Keratinocyte (primary cell): ENCODE measurements around the gene BTN3A1. TPM values are rescaled to one million over a fixed set of nuclear protein-coding genes. Genes with fewer than 3 reads are reported as not detected.

ENCODE experiments used
- DNase-seq: peaks from one replicate; pipeline ENCODE4 v3.0.0-alpha.2; 2011; ENCODE audit warnings: low read depth, missing footprints, low spot score
- FAIRE-seq: peaks from 2 replicates; lab custom pipeline; 2011; peaks lifted over from hg19 to GRCh38; lab: Jason Lieb, UNC
- H2AFZ ChIP-seq: 2 replicates; pipeline ENCODE4 v1.6.0; 2012; ENCODE audit warnings: low read length, control low read depth, inconsistent platforms; ENCODE audit not compliant: control insufficient read depth
- H3K27ac ChIP-seq: 2 replicates; pipeline ENCODE4 v1.5.1; 2011; ENCODE audit warnings: low read length; ENCODE audit not compliant: control insufficient read depth, insufficient read depth
- H3K27me3 ChIP-seq: 3 replicates; pipeline ENCODE4 v1.6.0; 2011; ENCODE audit warnings: low read length; ENCODE audit not compliant: control insufficient read depth, insufficient read depth; ENCODE audit errors: extremely low read depth
- H3K36me3 ChIP-seq, 2 experiments: 2 replicates in 1 of 2; 3 replicates in 1 of 2; pipeline ENCODE4 v1.5.1; 2011; ENCODE audit warnings: low read length in 2 of 2, mild to moderate bottlenecking in 1 of 2; ENCODE audit not compliant: control insufficient read depth in 2 of 2, insufficient read depth in 2 of 2; ENCODE audit errors: extremely low read depth in 1 of 2
- H3K4me1 ChIP-seq: 3 replicates; pipeline ENCODE4 v1.5.1; 2011; ENCODE audit warnings: low read length; ENCODE audit not compliant: control insufficient read depth, insufficient read depth; ENCODE audit errors: extremely low read depth
- H3K4me2 ChIP-seq: 3 replicates; pipeline ENCODE4 v1.6.0; 2011; ENCODE audit warnings: low read depth, low read length; ENCODE audit not compliant: control insufficient read depth, insufficient read depth; ENCODE audit errors: extremely low read depth
- H3K4me3 ChIP-seq, 3 experiments: fragments of 200-600 bp in 1 of 3; sonication (generic) in 1 of 3; 2 replicates in 2 of 3; 3 replicates in 1 of 3; pipeline ENCODE4 v1.5.1; 2011 to 2016; ENCODE audit warnings: low read length in 3 of 3, mild to moderate bottlenecking in 3 of 3, control low read depth in 2 of 3, inconsistent platforms in 1 of 3, low read depth in 1 of 3, mixed read lengths in 1 of 3, mixed run types in 1 of 3, moderate library complexity in 1 of 3; ENCODE audit not compliant: control insufficient read depth in 2 of 3, insufficient read depth in 2 of 3; ENCODE audit errors: extremely low read depth in 1 of 3
- H3K79me2 ChIP-seq: 2 replicates; pipeline ENCODE4 v1.6.0; 2012; ENCODE audit warnings: low read length; ENCODE audit not compliant: control insufficient read depth, insufficient read depth
- H3K9ac ChIP-seq: 3 replicates; pipeline ENCODE4 v1.6.0; 2011; ENCODE audit warnings: low read length; ENCODE audit not compliant: control insufficient read depth, insufficient read depth; ENCODE audit errors: extremely low read depth
- H3K9me1 ChIP-seq: 3 replicates; pipeline ENCODE4 v1.6.0; 2011; ENCODE audit warnings: low read length; ENCODE audit not compliant: control insufficient read depth, insufficient read depth; ENCODE audit errors: extremely low read depth
- H3K9me3 ChIP-seq: 2 replicates; pipeline ENCODE4 v1.5.1; 2012; ENCODE audit warnings: low read depth, low read length; ENCODE audit not compliant: control insufficient read depth
- H4K20me1 ChIP-seq: 3 replicates; pipeline ENCODE4 v1.6.0; 2011; ENCODE audit warnings: low read length; ENCODE audit not compliant: control insufficient read depth, insufficient read depth; ENCODE audit errors: extremely low read depth
- EZH2 ChIP-seq: IDR thresholded peaks from one replicate; pipeline ENCODE4 v1.6.1; 2012; ENCODE audit warnings: inconsistent platforms, mild to moderate bottlenecking, low read length, moderate library complexity
- dilution Hi-C: fragments of 300-500 bp; cut with MboI; formaldehyde crosslinking; loops from one replicate; pipeline ENCODE4 v1.7.0; 2020; ENCODE audit warnings: low sequenced_read_pairs; ENCODE audit not compliant: extremely low pct_ligation_motif_present
- polyA plus RNA-seq, 5 experiments: library from polyadenylated mRNA; depleted of rRNA in 3 of 5; stranded (reverse) in 3 of 5; stranded (forward) in 1 of 5; unstranded in 1 of 5; fragments of >200 nt; gene quantifications; 1 replicate in 1 of 5; 2 replicates in 3 of 5; 3 replicates in 1 of 5; pipeline versions ENCODE4 v1.2.1 to v1.2.3, GENCODE V29; 2011 to 2012; ENCODE audit warnings: missing spikeins in 2 of 5, low read depth in 1 of 5, low replicate concordance in 1 of 5
- TF ChIP-seq, protein P1 (sequence below), 3 experiments: IDR thresholded peaks in 1 of 3; conservative IDR thresholded peaks in 1 of 3; optimal IDR thresholded peaks in 1 of 3; 2 replicates in 2 of 3; 3 replicates in 1 of 3; pipeline versions ENCODE3 to v1.5.1; 2011; ENCODE audit warnings: low read length in 3 of 3, mild to moderate bottlenecking in 3 of 3, moderate library complexity in 2 of 3, control low read depth in 1 of 3, inconsistent platforms in 1 of 3; ENCODE audit not compliant: insufficient read depth in 2 of 3; ENCODE audit errors: extremely low read depth in 1 of 3

The BTN3A1 gene
- polyA plus RNA-seq, 1 donor (not counting 4 experiments of a cell fraction or from before 2014, with no cell fraction given), result 6.9 TPM

DNA sequence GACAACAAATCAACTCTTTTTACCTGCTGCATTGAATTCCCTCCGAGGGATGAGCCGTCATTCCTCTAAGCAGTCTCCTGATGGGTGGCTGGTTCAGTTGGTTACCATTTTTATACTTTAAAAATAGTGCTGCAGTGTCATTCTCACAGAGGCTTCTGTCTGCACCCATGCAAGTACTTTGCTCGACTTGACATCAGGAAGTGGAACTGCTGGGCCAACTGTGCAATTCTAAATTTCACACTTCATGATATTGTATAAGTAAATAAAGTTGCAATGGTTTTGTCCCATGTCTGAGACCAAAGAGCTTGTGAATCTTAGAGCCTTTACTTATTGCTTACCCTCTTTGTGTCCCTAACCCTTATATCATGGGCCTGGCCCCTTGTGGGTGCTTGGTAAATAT is 2.5 kb downstream of the BTN3A1 start:
- Histone ChIP-seq H4K20me1 (no peaks in the 10 kb centered on the region), H3K36me3 (no peaks in the 10 kb centered on the region), H3K4me3 (no peak overlapping the region), H3K9me3 (no peaks in the 10 kb centered on the region), H3K27me3 (no peaks in the 10 kb centered on the region), H3K4me2 (no peak overlapping the region), H3K27ac (no peak overlapping the region), H2AFZ (no peak overlapping the region), H3K9me1 (no peaks in the 10 kb centered on the region), H3K79me2 (no peaks in the 10 kb centered on the region), H3K4me1 (no peaks in the 10 kb centered on the region), H3K9ac (no peak overlapping the region)
- DNase-seq, result no peak
- no peak for FAIRE-seq
- TF ChIP-seq, protein P1, sequence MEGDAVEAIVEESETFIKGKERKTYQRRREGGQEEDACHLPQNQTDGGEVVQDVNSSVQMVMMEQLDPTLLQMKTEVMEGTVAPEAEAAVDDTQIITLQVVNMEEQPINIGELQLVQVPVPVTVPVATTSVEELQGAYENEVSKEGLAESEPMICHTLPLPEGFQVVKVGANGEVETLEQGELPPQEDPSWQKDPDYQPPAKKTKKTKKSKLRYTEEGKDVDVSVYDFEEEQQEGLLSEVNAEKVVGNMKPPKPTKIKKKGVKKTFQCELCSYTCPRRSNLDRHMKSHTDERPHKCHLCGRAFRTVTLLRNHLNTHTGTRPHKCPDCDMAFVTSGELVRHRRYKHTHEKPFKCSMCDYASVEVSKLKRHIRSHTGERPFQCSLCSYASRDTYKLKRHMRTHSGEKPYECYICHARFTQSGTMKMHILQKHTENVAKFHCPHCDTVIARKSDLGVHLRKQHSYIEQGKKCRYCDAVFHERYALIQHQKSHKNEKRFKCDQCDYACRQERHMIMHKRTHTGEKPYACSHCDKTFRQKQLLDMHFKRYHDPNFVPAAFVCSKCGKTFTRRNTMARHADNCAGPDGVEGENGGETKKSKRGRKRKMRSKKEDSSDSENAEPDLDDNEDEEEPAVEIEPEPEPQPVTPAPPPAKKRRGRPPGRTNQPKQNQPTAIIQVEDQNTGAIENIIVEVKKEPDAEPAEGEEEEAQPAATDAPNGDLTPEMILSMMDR (optimal IDR thresholded peaks at IDR 0.05 in 1 of 3, IDR thresholded peaks at IDR 0.05 in 1 of 3, conservative IDR thresholded peaks at IDR 0.05 in 1 of 3; ENCODE audit: extremely low read depth in 1 of 3, insufficient read depth in 2 of 3, low read length in 3 of 3), result no peak
- no peak for TF ChIP-seq EZH2
- dilution Hi-C loops, result no loop called here

DNA sequence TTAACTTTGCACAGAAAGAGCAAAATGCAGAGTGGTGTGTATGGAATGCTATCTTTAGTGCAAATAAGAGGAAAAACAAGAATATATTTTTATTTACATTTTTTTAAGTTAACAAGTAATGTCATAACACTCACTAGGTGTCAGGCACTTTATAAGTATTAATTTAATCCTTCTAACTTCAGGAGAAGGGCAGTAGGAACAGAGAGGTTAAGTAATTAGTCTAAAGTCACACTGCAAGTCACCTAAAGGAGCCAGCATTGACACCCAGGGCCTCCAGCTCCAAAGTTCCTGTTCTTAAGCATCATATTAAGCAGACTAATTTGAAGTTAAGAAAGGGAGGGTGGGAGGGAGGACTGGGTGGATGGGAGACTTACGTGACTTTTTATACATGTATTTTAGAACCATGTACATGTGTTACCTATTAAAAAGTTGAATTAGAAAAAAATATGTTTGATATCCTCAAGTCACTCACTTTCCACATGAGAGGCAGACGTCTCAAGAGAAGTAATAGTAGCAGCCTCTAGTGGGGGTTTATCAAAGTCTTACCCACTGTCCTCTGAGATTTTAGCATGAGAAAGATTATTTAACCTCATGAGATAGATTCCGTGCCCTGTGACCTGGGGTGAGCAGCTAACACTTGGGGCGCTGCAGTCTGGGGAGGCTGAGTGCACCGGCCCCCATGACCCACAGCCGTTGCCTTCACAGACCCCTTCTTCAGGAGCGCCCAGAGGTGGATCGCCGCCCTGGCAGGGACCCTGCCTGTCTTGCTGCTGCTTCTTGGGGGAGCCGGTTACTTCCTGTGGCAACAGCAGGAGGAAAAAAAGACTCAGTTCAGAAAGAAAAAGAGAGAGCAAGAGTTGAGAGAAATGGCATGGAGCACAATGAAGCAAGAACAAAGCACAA is 7.0 kb downstream of the BTN3A1 start:
- Histone ChIP-seq H3K9me1 (no peaks in the 10 kb centered on the region), H3K4me1 (no peaks in the 10 kb centered on the region), H4K20me1 (no peaks in the 10 kb centered on the region), H3K79me2 (no peaks in the 10 kb centered on the region), H3K4me3 (no peak overlapping the region), H3K9me3 (no peaks in the 10 kb centered on the region), H3K9ac (no peak overlapping the region), H3K27me3 (no peaks in the 10 kb centered on the region), H3K27ac (no peak overlapping the region), H3K36me3 (no peaks in the 10 kb centered on the region), H2AFZ (no peak overlapping the region), H3K4me2 (no peak overlapping the region)
- no peak for DNase-seq
- dilution Hi-C loops, result no loop called here
- no peak for FAIRE-seq
- TF ChIP-seq, protein P1 (optimal IDR thresholded peaks at IDR 0.05 in 1 of 3, IDR thresholded peaks at IDR 0.05 in 1 of 3, conservative IDR thresholded peaks at IDR 0.05 in 1 of 3; ENCODE audit: extremely low read depth in 1 of 3, insufficient read depth in 2 of 3, low read length in 3 of 3), result no peak
- TF ChIP-seq EZH2, result no peak
